Hematopoietic multipotent progenitor cell treated with erythropoietin and hydrocortisone succinate and interleukin-3 and kit ligand, for 6 days (in vitro differentiated cells): ENCODE results near the gene GYS1.

Experiments used
- DNase-seq: peaks from one replicate; pipeline ENCODE4 v3.0.0-alpha.2; 2015

The GYS1 gene

DNA sequence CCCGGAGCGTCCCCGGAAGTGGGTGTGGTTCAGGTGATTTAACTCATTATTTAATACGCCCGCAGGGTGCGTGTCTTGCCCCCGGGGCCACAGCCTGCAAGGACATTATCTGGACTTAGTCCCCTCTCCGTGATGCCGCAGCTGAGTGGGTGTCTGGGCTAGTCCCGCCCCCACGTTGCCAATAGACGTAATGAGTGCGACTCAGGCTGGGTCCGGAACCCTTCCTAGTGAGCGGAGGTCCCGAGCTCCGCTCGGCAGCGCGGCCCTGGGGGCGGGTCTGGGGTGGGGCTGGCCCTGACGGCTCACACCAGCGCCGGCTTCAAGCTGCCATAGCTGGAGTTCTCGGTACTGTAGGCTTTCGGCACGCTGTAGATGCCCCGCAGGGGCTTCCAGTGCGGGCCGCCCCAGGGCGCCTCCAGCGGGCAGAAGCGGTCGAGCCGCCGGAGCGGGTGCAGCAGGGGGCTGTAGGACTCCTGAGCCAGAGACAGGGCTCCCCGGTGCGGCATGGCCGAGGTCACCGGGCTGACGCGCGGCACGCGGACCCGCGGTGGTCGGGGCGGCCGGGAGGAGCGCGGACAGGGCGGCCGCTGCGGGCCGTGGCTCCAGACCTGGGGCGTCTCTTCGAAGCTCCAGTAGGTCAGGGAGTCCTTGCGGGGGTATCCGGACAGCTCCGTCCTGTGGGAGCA is 24.7 kb upstream of the GYS1 start:
- DNase-seq: peak; percentile 77

DNA sequence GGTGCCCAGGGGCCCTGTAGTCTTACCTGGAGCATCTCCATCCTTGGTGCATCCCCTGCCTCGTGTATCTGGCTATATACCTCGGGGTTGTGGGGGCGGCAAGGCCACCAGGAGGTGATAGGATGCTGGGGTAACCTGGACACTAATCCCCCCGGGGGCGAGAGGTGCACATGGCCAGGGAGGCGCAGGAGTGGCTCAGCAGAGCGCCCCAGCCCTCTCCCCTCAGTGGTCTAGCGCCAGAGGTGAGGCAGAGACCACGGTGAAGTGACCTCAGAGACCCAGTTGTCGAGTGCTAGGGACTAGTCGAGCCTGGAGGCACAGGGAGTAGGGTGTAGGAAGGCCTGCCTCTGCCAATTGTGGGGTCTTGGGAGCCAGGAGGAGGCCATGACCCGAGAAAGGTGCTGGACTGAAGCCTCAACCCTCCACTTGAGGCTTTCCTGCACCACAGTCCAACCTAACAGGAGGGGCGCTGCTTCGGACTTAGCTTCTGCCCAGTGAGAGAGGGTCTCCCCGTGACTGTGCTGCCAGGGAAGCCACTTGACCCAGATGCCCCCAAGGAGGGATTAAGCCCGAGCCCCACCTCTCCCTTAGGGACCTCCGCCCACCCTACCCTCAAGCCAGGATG is 24.0 kb upstream of the GYS1 start, which contains the start of gene LHB:
Gene LHB, minus strand, starts transcription at position 51 of the 625 bp plus-strand sequence. Its CDS starts 10 bp downstream, at position 41.
- DNase-seq: no peak

DNA sequence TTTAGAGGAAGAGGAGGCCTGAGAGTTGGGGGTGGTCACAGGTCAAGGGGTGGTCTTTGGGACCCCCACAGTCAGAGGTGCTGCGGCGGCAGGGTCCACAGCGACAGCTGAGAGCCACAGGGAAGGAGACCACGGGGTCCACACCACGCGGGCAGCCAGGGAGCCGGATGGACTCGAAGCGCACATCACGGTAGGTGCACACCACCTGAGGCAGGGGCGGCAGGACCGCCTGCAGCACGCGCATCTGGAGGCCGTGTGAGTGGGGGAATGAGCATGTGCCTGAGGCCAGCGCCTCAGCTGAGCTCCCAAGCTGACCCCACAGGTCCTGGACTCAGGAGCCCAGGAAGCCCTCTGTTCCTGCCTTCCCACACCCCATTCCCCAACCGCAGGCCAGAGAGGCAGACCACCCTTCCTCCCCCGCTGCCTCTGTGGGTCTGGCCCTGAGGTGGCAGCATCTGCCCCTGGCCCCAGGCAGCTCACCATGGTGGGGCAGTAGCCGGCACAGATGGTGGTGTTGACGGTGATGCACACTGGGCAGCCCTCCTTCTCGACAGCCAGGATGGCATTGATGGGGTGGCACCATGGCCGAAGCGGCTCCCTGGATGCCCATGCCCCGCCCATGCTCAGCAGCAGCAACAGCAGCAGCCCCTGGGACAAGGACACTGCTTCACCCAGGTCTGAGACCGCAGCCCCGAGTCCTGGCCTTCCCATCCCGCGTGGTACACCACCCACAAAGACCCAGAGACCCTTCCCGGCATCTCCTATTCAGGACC is 23.1 kb upstream of the GYS1 start:
- no peak for DNase-seq

DNA sequence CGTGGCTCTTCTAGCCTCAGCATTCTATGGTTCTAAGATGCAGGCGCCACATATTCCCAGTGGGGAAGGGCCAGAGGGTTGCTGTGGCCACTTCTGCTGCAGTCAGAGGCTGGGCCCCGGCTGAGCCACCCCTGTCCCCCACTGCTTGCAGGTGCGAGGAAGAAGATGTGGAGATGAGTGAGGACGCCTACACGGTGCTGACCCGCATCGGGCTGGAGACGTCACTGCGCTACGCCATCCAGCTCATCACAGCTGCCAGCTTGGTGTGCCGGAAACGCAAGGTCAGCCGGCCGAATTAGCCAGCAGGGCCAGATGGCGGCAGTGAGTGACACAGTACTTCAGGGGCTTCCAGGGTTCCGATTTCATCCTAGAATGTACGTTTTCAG is 21.8 kb upstream of the GYS1 start:
- no peak for DNase-seq

DNA sequence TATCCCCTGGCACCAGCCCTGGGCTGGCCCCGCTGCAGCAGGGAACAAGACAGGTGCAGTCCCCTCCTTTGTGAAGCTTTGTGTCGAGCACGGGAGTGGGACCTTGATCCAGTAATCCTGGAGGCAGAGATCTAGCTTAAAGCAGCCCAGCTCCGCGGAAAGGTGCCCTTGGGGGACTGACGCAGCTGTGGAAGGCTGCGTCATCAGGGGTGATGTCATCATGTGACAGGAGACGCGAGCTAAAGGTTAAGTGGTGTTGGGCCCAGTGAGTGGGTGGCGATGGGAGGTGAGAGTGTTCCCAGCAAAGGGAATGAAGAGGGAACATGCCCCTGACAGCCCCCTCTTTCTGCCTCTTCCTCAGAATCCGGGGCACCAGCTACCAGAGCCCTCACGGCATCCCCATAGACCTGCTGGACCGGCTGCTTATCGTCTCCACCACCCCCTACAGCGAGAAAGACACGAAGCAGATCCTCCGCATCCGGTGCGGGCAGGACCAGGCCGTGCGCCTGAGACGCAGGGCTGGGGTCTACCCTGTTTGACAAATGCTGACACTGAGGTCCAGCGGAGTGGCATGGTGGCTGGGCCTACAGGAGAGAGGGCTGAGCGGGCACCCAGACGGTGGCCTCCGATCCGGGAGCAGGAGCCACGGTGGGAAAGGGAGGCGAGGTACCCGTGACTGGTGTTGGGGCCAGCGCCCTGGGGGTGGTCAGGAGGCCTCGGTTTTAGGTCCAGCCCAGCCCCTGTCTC is 21.2 kb upstream of the GYS1 start:
- no peak for DNase-seq

DNA sequence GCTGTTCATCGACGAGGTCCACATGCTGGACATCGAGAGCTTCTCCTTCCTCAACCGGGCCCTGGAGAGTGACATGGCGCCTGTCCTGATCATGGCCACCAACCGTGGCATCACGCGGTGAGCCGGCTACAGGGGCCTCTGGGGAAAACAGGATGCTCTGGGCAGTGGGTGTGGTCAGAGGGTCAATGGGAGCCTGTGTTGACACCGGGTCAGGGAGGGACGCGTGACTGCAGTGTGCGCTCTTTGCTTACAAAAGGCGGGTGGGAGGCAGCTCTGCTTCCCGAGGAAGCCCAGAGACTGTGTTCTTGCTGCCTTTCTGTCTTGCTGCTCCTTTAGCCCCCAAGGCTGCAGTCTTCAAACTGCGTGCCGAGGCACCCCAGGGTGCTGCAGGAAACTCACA is 18.1 kb upstream of the GYS1 start:
- DNase-seq: no peak

DNA sequence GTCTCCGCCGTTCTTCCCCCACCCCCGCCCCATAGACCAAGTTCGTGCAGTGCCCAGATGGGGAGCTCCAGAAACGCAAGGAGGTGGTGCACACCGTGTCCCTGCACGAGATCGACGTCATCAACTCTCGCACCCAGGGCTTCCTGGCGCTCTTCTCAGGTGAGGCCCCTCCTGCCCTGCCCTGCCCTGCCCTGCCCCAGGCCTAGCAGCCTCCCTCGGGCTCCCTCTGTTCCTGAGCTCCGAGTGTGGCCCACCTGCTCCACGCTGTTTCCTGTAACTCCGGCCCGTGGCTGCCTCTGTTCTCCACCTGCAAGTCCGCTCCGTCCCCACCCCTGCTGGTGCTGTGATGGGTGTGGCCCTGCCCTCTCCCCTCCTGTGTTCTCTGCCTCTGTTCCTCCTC is 17.3 kb upstream of the GYS1 start:
- DNase-seq: no peak

DNA sequence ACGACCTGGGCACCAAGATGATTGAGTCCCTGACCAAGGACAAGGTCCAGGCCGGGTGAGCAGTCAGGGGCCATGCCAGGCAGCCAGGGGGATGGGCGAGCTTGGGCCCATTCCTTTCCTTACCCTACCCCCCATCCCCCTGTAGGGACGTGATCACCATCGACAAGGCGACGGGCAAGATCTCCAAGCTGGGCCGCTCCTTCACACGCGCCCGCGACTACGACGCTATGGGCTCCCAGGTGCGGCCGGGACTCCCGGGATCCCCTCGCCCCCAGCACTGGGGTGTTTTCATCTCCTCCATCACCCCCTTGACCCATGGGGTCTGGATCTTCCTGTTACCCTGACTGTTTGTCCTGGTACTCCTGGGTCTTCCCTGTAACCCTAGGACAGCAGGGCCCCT is 16.7 kb upstream of the GYS1 start:
- no peak for DNase-seq

DNA sequence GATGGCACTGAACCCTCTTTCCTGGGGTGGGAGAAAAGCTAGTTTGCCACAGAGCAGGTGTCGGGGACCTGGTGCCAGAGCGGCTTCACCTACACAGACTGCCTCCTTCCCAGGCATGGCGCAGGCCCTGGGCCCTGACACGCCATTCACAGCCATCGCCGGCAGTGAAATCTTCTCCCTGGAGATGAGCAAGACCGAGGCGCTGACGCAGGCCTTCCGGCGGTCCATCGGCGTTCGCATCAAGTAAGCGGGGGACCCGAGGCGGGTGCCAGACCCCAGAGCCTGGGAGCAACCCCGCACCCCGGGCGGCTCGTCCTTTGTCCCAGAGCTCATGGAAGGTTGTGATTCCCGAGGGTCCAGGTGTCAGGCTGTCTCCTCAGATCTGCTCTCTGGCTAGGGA is 13.8 kb upstream of the GYS1 start:
- no peak for DNase-seq

DNA sequence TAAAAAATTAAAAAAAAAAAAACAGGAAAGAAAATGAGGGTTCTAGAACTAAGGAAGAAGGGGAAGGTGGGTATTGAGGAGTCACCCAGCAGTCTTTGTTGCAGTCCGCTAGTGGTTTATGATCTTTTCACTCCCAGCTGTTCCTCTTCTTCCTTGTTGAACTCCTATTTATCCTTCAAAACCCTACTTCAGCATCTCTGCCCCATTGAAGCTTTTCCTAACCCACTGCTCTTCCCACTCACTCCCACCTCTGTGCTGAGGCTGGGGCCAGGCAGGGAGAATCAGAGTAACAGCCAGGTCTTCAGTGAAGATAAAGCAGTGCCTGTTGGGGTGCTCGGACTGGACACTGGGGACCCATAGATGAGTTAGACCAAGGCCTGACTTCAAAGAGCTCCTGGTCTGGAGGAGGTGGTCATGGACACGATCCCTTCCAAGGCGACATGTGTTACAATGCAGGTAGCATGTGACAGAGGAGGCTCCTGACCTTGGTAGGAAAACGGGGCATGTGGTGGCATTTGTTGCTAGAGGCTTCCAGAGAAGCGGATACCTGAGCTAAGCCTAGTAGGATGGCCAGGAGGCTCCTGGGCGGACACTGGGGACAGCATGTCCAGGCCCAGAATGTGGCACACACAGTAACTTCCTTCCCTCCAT is 12.0 kb upstream of the GYS1 start:
- DNase-seq: no peak

DNA sequence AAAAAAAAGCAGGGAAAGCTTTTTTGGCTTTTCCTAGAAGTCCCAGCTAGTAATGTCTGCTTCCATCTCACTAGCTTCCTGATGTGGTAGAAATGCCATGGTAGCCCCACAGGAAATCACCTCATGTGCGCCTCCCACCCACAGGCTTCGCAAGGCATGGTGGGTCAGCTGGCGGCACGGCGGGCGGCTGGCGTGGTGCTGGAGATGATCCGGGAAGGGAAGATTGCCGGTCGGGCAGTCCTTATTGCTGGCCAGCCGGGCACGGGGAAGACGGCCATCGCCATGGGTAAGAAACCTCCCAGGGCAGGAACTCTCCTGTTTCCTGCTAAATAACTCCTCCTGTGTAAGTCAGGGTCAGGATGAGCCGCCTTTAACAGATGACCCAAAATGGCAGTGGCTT is 11.0 kb upstream of the GYS1 start:
- DNase-seq: no peak

DNA sequence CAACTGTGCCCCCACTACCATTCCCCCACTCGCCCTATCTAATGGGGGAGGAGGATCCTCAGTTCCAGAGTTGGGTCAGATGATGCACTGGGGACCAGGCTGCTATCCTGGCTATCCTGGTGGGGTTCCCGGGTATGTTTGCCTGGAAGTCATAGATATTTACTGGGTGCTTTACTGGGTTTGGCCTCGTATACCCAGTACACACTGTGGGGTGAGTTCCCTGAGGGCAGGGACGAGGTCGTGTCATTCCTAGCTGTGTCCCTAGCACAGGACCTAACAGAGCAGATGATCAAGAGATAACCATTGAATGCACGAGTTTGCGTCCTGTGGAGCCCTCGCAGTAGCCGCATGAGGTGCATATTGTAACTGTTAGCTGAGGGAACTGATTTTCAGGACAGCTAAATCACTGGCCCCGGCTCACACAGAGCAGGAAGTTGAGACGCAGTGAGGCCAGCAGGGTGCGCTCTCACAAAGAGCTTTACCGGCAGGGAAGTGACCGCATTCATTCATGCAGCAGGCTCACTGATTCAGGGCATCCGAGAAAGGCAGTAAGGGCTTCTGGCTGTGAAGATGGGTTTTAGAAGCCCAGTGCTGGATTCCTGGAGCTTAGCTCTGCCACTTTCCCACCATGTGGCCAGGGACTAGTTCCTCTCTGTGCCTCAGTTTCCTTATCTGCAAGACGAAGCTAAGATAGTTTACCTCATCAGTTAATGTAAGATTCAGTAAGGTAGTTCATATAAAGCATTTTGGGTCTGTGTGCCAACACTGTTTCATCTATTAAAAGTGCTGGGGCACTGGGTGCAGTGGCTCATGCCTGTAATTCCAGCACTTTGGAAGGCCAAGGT is 6.6 kb upstream of the GYS1 start:
- DNase-seq: peak; percentile 85

DNA sequence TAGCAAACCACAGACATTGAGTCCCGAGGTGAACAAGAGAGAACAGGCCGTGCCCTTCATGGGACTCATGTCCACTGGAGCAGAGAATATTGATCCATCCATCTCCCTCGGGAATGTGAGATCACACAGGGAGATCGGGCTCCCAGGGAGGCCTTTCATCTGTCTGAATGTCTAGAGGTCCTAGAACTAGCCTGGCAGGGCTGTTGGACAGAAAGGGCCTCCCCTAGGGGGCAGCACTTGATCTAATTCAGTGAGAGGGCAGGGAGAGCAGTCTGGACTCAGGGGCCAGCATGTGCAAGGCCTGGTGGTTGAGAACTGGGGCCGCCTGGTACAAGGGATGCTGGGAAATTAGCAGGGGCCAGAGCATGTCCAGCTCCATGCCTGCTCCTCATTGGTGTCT is 4.9 kb upstream of the GYS1 start:
- DNase-seq: peak; percentile 90

DNA sequence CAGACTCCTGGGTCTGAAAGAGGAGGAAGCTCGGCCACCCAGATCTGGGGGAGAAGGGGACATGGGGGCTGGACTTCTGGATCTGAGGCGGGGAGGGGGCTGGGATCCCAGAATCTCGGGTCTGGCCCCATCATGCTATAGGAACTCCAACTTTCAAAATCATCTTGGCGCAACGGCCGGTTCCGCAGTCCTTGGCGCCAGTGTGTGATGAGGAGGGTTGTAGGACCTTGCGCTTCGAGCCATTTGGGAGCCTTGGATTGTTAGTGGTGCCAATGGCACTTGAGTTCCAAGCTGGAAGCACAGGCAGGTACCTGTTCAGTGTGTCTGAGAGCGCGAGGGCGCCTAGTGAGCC is 902 bp upstream of the GYS1 start:
- no peak for DNase-seq

DNA sequence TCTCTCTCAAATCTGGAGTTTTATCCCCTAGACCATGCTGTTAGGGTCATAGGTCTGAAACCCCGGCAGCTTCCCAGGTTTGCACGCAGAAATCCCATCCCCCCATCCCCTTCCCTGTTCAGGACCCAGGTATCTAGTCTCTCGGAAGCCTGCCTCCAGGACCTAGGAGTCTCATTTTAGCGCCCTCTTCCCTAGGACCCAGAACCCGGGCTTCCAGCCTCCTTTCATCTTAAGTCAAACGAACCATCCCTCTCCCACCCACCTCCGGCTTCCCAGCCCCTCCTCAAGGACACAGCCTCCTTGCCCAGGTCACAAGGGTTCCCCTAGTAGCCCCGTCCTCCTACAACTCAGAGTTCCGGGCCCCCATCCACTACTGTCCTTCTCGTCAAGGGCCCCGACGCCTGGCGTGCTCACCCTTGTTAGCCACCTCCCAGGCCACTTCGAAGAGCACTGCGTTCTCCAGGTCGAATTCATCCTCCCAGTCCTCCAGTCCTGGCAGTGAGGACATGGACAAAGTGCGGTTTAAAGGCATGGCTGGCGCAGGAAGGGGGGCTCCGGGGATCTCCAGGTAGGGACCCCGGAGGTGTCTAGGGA is 431 bp downstream of the GYS1 start:
- peak; percentile 32 for DNase-seq

DNA sequence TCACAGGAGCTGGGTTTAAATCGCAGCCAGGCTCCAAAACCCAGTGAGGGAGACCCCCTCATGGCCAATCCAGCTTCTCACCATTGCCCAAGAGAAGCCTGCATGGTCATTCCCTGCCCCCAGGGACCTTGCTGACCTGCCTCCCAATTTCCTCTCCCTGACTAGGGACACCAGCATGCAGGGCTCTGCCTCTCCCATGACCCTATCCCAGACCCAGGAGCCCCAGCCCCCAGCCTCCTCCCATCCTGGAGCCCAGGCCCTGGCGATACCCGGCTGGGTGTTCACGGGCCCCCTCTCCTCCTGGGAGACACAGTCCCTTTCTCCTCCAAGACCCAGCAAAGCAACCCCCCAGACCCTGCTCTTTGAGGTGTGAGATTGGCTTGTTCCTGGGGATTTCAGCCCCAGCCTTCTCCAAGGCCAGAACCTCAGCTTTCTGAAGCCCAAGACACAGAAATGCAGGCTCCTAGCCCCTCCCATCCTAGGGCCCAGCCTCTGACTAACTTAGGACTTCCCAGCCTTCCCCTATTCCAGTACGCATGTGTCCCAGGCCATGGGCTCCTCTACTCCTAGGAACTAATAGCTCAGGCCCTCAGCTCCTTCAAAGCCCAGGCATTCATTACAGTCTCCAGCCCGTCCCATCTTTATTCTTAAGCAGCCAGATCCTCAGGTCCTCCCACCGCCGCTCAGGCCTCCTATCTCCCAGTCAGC is 1.1 kb downstream of the GYS1 start:
- DNase-seq: peak; percentile 64

DNA sequence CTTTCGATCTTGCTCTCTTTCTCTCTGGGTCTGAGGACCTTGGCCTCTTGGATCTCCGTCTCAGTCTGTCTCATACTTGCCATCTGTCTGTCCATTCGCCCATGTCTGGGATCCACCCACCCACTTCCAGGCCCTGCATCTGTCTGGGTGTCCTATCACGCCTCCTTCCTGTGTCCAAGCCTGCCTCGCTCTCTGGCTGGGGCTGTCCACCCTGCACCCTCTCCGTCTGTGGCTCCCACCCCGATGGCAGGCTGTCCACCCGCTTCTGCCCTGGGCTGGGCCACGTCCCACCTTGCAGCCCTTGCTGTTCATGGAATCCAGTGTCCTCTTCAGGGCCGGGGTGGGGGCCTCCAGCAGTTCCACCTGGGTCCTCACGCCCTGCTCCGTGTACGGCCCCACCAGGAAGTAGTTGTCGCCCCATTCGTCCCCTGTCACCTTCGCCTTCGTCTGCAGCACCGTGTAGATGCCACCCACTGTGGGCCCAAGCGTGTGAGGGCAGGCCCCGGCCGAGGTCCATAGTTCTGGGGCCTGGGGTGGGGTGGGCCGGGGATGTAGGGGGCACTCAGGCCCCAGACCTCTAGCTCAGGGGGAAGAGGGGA is 2.0 kb downstream of the GYS1 start:
- no peak for DNase-seq

DNA sequence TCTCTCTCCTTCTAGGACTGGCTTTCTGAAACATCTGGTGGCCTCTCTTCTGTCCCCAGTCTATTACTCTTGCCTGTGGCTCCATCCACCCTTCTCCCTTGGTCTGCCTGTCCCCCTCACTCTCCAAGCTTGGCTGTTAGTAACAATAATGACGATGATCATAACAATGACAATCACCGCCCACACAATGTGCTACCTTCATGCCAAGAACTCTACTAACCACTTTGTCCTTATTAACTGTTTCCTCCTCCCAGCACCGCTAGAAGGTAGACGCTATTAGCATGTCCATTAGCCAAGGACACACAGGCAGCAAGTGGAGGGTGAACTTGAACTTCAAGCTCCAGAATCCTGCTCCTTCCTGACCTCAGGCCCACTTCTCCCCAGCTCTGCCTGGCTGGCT is 2.7 kb downstream of the GYS1 start:
- no peak for DNase-seq

DNA sequence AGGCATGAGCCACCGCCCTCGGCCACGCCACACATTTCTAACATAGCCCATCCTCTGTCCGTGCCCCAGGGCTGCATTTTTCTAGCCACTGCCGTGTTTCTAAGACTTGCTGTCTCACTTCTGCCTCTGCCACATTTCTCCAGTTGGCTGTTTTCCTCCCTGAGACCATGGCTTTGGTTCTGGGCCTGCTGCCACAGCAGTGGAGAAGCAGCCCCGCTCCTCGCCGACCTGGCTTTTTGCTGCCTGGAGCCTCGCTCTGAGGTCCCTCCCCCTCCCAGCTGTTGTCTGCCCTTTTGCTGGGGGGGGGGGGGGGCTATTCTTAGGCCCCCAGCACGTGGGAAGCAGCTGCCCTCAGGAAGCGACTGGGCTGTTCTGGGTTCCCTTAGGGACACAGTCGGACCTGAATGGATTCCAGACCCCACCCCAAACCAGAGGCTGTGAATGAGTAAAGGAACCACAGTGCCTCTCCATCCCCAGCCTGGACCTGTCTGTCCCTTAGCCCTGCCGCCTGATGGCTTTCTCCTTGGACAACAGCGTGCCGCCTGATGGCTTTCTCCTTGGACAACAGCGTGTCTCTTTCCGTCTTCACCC is 3.3 kb downstream of the GYS1 start:
- no peak for DNase-seq

DNA sequence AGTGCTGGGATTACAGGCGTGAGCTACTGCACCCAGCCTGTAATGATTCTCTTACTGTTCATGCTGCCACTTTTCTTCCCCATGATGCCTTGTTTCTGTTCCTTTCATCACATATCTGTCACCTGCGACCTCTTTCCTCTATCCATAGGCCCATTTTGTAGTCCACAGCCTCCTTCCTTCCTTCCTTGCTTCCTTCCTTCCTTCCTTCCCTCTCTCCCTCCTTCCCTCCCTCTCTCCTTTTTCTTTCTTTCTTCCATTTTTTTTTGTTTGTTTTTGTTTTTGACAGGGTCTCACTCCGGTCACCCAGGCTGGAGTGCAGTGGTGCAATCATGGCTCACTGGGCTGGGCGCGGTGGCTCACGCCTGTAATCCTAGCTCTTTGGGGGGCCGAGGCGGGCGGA is 4.2 kb downstream of the GYS1 start:
- no peak for DNase-seq
